Stimulated activated naive CD4-positive, alpha-beta T cell treated with Interleukin-2 at 50 U/mL for 16 hours (primary cell): ENCODE data around the gene THEMIS.
"Not testable (repeated sequence)": the region's sequence is repeated elsewhere in the genome, so short reads cannot be mapped to it uniquely, and the experiment has no call there.

ENCODE experiments used
- DNase-seq: peaks from one replicate; lab custom pipeline; 2025; lab: John Stamatoyannopoulos, UW

The THEMIS gene

DNA sequence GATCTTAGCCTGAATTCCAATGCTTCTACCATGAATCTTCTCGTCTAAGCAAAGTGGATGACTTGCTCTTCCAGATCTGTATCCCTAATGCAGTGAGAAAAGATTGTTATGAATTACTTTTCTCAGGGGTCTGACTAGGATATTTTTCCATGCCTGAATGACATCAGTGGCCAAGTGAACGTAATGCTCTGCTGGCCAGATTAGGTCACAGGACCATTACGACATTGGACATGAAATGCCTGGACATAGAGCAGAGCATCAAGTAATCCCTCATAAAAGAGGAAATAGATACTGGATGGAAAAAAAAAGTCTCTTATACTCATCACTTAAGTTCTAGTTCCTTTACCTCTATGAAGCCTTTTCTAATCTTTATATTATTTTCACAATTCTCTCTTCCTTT is 12.1 kb upstream of the THEMIS start:
- DNase-seq = no peak

- DNase-seq = no peak
These were observed 7.2 kb upstream of the THEMIS start for GRCh38 chr6:127907960-127908640.

GRCh38 chr6:127904160-127904559 is 3.3 kb upstream of the THEMIS start:
- no peak for DNase-seq

DNA sequence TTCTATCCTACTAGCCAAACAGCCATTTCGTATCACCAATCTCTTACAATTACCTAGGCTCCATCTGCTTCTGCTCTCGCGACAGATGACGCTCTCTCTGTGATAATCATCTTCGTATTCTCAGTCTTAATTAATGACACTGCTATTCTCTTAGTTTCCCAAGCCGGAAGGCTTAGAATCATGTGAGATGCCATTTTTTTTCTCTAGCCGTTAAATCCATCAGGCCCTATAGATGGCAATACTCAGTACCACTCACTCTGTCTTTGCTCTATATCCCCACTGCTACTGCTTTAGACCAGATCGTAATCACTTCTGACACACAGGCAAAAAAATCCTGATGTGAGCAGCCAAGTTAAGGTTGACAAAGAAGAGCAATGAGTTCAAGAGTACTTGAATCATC is 2.1 kb upstream of the THEMIS start:
- no peak for DNase-seq

DNA sequence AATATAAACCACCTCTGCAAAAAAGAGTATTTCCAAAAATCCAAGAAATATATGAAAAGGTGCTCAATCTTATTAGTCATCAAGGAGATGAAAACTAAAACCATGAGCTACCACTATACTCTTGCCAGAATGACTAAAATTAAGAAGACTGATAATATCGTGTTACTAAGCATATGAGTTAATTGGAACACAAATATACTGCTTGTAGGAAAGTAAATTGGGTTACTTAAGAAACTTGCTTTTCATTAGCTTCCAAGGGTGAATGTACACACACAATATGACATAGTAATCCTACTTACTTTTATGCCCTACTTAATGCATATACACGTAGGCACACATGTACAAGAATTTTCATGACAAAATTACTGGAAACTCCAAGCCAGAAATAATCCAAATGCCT is 3.4 kb downstream of the THEMIS start:
- DNase-seq = no peak

DNA sequence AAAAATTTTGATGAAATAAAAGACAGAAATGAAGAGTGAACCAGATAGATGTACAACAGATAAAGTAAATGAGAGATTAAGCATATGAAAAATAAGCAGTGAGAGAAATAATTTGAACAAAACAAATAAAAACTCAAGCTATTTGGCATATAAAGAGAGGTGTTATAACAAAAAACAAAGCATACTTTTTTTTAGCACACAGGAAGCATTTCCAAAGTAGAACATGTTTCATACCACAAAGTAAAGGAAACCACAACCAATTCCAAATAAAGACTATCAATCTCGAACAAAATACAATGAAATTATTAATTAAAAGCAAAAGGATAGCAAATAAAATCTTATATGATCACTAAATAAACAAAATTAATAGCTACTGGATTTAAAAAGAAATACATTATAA is 6.8 kb downstream of the THEMIS start:
- no peak for DNase-seq

DNA sequence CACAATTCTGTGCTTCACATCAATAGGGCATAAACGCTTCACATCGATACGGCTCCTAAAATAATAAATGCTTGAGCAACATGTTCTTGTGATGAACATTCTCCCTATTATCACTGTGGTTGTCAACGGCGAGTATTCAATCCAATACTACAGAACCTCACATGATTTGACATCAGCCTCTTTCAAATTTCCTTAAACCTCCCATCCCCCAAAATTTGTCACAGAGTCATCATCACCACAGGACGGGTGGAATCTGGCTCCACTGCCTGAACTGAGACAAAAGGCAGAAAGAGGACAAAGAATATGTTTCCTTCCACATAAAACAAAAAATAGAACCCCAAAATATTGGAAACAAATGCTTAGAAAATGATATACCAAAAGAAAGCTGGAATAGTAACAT is 7.3 kb downstream of the THEMIS start:
- DNase-seq = peak; percentile 24

DNA sequence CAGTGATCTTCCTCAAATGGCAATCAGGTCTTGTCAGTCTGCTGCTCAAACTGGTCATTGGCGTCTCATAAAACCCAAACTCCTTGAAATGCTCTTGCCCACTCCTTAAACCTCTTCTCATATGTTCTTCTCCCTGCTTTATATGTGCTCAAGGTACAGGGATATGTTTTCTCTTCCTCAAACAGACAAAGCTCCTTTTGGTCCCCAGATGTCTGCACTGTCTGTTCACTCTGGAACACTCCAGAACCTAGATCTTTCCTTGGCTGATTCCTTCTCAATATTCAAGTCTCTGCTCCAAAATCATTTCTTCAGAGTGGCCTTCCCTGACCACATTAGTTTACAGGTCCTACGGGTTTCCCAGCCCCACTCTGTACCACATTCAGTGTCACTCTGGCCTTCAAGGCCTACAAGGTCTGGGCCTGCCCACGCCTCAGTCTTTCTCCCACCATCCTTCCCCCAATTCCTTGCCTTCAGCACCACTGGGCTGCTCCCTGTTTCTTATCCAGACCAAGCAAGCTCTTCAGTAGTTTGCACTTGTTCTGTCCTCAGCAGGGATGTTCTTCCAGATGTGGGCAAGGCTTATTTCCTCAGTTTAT is 9.0 kb downstream of the THEMIS start:
- no peak for DNase-seq

DNA sequence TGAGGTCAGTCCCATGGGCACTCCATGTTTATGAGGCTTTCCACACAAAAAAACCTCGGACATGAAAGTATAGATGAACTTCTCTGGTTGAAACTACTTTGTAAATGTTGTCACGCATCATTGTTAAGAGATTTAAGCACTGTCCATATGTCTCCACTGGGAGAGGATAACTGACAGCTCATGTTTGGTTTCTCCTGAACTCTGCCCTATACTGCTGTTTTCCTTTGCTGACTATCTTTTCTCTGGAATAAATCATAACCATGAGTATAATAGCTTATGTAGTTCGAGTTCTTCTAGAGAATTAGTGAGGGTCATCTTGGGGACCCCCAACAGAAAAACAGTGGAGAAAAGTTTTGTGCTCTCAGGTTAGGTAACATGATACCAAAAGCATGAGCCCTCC is 14.3 kb downstream of the THEMIS start:
- no peak for DNase-seq

- no peak for DNase-seq
These were observed 16.7 kb downstream of the THEMIS start for GRCh38 chr6:127884134-127884533.

DNA sequence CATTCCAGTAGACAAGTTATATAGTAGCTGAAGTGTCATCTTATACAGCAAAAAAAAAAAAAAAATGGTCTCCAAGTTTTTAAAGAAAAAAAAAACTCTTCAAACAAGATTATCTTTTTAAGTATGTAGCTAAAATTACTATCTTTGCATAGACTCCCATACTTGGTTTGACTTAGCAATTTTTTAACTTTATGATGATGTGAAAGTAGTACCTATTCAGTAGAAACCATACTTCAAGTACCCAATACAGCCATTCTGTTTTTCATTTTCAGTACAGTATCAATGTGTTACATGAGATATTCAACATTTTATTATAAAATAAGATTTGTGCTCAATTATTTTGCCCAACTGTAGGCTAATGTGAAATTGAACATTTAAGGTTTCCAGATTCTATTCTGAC is 18.9 kb downstream of the THEMIS start:
- DNase-seq = not testable (repeated sequence)

- DNase-seq = no peak
These were observed 20.4 kb downstream of the THEMIS start for GRCh38 chr6:127880429-127880828.

DNA sequence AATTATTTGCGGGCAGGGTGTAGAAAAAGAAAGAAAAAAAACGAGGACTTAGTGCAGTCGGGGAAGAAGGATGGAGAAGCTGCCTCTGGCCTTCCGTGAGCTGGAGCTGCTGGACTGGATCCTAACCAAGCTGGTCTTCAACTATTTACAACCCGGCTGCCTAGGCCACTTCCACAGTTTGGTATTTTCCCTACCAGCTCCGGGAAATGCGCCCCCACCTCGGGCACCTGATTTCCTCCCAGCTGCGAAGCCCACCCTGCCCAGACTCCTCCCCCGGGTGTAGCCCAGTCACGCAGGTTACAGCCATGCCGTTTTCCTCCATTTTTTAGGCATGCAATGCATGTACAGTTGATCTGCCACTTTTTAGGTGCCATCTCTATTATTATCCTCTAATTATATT is 21.2 kb downstream of the THEMIS start:
- DNase-seq = no peak

DNA sequence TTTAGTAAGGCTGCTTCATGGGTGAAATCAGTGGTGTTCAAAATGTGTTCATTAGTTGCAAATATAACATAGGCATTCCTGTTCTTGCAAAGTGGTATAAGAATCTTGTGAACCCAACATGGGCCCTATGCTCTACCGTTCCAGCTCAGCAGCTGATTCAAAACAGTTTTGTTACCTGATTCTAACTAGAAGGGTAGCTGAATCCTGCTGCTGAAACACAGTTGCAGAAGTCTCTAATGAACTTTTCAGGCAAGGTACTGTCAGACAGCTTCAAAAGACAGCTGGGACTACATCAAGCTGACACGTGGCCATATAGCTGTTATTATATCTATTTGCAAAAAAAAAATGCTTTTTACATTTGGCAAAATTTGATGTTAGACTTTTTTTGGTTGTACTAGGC is 22.7 kb downstream of the THEMIS start:
- DNase-seq = no peak

DNA sequence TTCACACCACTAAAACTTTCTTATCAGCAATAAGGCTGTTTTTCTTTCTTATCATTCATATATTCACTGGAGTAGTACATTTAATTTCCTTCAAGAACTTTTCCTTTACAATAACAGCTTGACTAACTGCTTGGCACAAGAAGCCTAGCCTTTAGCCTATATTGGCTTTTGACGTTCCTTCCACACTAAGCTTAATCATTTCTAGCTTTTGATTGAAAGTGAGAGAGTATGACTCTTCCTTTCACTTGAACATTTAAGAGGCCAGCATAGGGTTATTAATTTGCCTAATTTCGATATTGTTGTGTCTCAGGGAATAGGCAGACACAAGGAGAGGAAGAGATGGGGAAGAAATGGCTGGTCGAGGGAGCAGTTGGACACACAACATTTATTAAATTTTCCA is 23.6 kb downstream of the THEMIS start:
- DNase-seq = no peak

DNA sequence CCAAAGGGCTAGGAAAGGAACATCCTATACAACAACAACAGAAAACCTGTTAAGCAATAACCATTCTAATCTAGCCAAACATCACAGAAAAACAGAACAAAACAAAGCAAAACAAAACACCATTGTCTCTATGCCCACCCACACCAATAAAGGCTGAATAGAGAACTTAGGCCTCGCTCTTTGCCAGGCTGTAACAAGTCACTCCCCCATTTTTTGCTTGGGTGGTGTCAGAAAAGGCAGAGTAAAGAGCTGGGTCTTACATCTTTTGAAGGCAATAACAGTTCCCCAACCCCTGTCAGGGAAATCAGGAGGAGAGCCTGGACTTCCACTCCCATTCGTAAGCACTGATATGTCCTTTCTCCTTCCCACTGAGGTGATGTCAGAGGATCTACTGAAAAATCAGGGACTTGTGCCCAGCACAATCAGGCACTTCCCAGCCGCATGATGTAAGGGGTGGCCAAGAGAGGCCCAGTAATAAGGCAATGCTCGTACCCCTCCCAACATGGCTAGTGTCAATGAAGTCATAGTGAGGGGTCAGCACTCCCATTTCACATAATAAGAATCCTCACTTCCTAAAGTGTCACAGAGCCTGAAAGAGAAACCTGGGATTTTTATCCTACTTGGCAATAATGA is 31.0 kb downstream of the THEMIS start:
- no peak for DNase-seq

- no peak for DNase-seq
These were observed 31.7 kb downstream of the THEMIS start for GRCh38 chr6:127869183-127869582.

DNA sequence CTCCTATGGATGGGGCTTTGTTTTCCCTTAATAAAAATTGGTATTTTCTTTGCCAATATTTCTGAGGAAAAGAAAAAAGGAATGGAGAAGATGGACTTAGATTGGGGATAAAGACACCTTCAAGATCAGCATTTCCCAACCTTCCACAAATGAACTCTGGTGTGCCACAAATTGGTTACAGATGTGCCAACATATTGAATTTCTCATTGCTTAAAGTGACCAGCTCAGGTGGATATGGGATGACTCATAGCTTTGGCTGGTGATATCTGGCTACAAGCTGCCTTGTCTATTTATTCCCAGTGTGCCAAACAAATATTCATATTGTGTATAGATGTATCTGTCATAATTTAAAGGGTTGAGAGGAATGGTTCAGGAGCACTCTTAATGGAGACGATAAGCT is 32.5 kb downstream of the THEMIS start:
- no peak for DNase-seq

DNA sequence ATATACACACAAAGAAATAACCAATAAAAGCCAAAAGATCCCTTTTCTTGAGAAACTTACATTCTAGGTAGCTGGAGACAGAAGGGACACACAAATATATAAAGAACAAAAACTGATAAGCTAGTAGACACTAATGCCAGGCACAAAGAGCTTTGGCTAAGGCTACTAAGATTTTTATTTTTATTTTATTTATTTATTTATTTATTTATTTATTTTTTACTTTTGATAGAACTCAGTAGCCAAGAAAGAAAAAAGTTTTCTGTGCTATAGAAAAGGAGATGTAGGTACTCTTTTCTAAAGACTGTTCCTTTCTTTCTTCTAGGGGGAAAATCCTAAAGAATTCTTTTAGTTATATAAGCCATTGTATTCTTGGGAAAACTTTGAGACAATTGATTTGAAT is 34.1 kb downstream of the THEMIS start:
- DNase-seq = no peak

- DNase-seq = no peak
These were observed 35.8 kb downstream of the THEMIS start for GRCh38 chr6:127865108-127865507.

DNA sequence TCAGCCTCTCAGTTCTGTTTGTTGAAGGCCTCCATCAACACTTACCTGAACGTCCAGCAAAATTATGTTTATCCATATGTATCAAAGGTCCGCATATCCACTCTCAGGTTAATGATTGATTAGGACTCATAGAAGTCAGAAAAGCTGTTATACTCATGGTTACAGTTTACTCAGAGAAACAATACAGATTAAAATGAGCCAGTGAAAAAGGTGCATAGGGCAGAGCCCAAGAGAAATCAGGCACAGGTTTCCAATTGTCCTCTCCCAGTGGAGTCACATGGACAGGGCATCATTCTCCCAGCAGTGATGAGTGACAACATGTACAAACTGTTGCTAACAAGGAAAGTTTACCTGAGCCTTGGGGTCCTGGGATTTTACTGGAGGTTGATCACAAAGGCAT is 36.2 kb downstream of the THEMIS start:
- DNase-seq = no peak

- no peak for DNase-seq
These were observed 40.1 kb downstream of the THEMIS start for GRCh38 chr6:127860723-127861122.

GRCh38 chr6:127859956-127860355 is 40.9 kb downstream of the THEMIS start:
- DNase-seq = no peak
